IMR-90 (cell line): Measurements from ENCODE around the gene SPOCK3. TPM values are rescaled to one million over a fixed set of nuclear protein-coding genes. Genes with fewer than 3 reads are reported as not detected.

Experiments used
- ATAC-seq: fragments of 200-7000 bp; cut with Tn5 transposase; 2 replicates; pipeline ENCODE4 v1.9.1; 2020; ENCODE audit warnings: low read depth, mild to moderate bottlenecking, moderate library complexity
- BruUV-seq: library from RNA; stranded (reverse); fragments of 400-500 nt; replicated peaks from 2 replicates; lab custom pipeline; 2021; lab: Mats Ljungman, UMichigan
- CTCF ChIA-PET: fragments of 300-600 bp; formaldehyde crosslinking; extraction: SDS; loops from one replicate; lab custom pipeline; 2021; ENCODE audit warnings: antibody characterized with exemption; lab: Yijun Ruan, JAX
- POLR2A ChIA-PET: fragments of 300-600 bp; sonication (Branson Sonifier 250); formaldehyde crosslinking; loops from one replicate; lab custom pipeline; 2022; ENCODE audit warnings: antibody characterized with exemption; ENCODE audit not compliant: unreplicated experiment; lab: Charles Lee
- DNase-seq: peaks from one replicate; pipeline ENCODE4 v3.0.0; 2013
- H2AFZ ChIP-seq: replicated peaks from 2 replicates; pipeline ENCODE3; 2013; ENCODE audit warnings: low read length, mild to moderate bottlenecking; ENCODE audit not compliant: poor library complexity
- H2AK5ac ChIP-seq: 2 replicates; pipeline ENCODE4 v1.6.1; 2013; ENCODE audit warnings: low read depth, low read length, inconsistent platforms
- H2AK9ac ChIP-seq: replicated peaks from 2 replicates; pipeline ENCODE3; 2013; ENCODE audit warnings: mild to moderate bottlenecking, low read depth, low read length, moderate library complexity; ENCODE audit not compliant: poor library complexity
- H2BK120ac ChIP-seq: 2 replicates; pipeline ENCODE4 v1.6.1; 2013; ENCODE audit warnings: low read depth, low read length, inconsistent platforms
- H2BK15ac ChIP-seq: 3 replicates; pipeline ENCODE4 v1.6.1; 2013; ENCODE audit warnings: low read depth, low read length, inconsistent platforms
- H2BK20ac ChIP-seq: 2 replicates; pipeline ENCODE4 v1.6.1; 2013; ENCODE audit warnings: low read depth, mild to moderate bottlenecking, inconsistent platforms, low read length, moderate library complexity
- H2BK5ac ChIP-seq: 2 replicates; pipeline ENCODE4 v1.6.1; 2013; ENCODE audit warnings: mild to moderate bottlenecking, low read depth, low read length, inconsistent platforms; ENCODE audit not compliant: poor library complexity, severe bottlenecking
- H3K14ac ChIP-seq: replicated peaks from 2 replicates; pipeline ENCODE4 v1.6.1; 2013; ENCODE audit warnings: low read depth, low read length, inconsistent platforms
- H3K18ac ChIP-seq: 2 replicates; pipeline ENCODE4 v1.6.1; 2013; ENCODE audit warnings: low read depth, low read length, control low read depth
- H3K23ac ChIP-seq: 2 replicates; pipeline ENCODE4 v1.6.1; 2013; ENCODE audit warnings: low read depth, low read length, inconsistent platforms
- H3K27ac ChIP-seq: 2 replicates; pipeline ENCODE4 v1.5.1; 2013; ENCODE audit warnings: mild to moderate bottlenecking, control low read depth, low read length; ENCODE audit not compliant: insufficient read depth
- H3K27me3 ChIP-seq: 2 replicates; pipeline ENCODE4 v1.6.1; 2013; ENCODE audit warnings: low read length; ENCODE audit not compliant: control insufficient read depth, insufficient read depth
- H3K36me3 ChIP-seq: 2 replicates; pipeline ENCODE4 v1.6.1; 2013; ENCODE audit warnings: low read length, mixed read lengths; ENCODE audit not compliant: control insufficient read depth, insufficient read depth
- H3K4ac ChIP-seq: 2 replicates; pipeline ENCODE4 v1.6.1; 2013; ENCODE audit warnings: low read depth, low read length, inconsistent platforms
- H3K4me1 ChIP-seq: 2 replicates; pipeline ENCODE4 v1.6.1; 2013; ENCODE audit warnings: low read length, mixed read lengths; ENCODE audit not compliant: control insufficient read depth, insufficient read depth
- H3K4me2 ChIP-seq: 2 replicates; pipeline ENCODE4 v1.6.1; 2013; ENCODE audit warnings: low read depth, mild to moderate bottlenecking, control low read depth, low read length, moderate library complexity
- H3K4me3 ChIP-seq: 2 replicates; pipeline ENCODE4 v1.5.1; 2013; ENCODE audit warnings: low read depth, mild to moderate bottlenecking, control low read depth, low read length, moderate library complexity; ENCODE audit not compliant: insufficient read depth
- H3K56ac ChIP-seq: 2 replicates; pipeline ENCODE4 v1.6.1; 2013; ENCODE audit warnings: low read length, inconsistent platforms; ENCODE audit not compliant: insufficient read depth; ENCODE audit errors: extremely low read depth
- H3K79me1 ChIP-seq, 2 experiments: 2 replicates each; pipeline ENCODE4 v1.6.1; 2013; ENCODE audit warnings: low read length in 2 of 2, inconsistent platforms in 1 of 2, low read depth in 1 of 2
- H3K9ac ChIP-seq: 2 replicates; pipeline ENCODE4 v1.6.1; 2013; ENCODE audit warnings: low read depth, low read length, control low read depth
- H3K9me1 ChIP-seq: 2 replicates; pipeline ENCODE4 v1.6.1; 2013; ENCODE audit warnings: low read length, inconsistent platforms; ENCODE audit not compliant: insufficient read depth
- H3K9me3 ChIP-seq: 2 replicates; pipeline ENCODE4 v1.6.1; 2013; ENCODE audit warnings: low read length; ENCODE audit not compliant: control insufficient read depth, insufficient read depth
- H4K20me1 ChIP-seq: 2 replicates; pipeline ENCODE4 v1.6.1; 2013; ENCODE audit warnings: low read length, inconsistent platforms; ENCODE audit not compliant: insufficient read depth
- H4K5ac ChIP-seq: 2 replicates; pipeline ENCODE4 v1.6.1; 2013; ENCODE audit warnings: mild to moderate bottlenecking, low read depth, low read length, control low read depth
- H4K8ac ChIP-seq, 2 experiments: 2 replicates each; pipeline ENCODE4 v1.6.1; 2013; ENCODE audit warnings: low read depth in 2 of 2, low read length in 2 of 2, control low read depth in 1 of 2, inconsistent platforms in 1 of 2
- H4K91ac ChIP-seq: 2 replicates; pipeline ENCODE4 v1.6.1; 2013; ENCODE audit warnings: low read depth, low read length, inconsistent platforms; ENCODE audit not compliant: insufficient read depth
- CHD1 ChIP-seq: IDR thresholded peaks from 2 replicates; pipeline ENCODE4 v1.6.1; 2012; ENCODE audit warnings: low read depth, low read length, improper control_type of control experiment
- WGBS, 2 experiments: methylation state at CpG; one replicate each; pipeline versions ENCODE4 v1.1.5 to v1.1.7; 2013; ENCODE audit warnings: missing lambda C conversion rate in 2 of 2; ENCODE audit not compliant: insufficient read length in 1 of 2; ENCODE audit errors: extremely low coverage in 2 of 2; 5-methylcytosine and 5-hydroxymethylcytosine counted together
- dilution Hi-C: fragments of 300-500 bp; cut with HindIII; formaldehyde crosslinking; loops from one replicate; pipeline ENCODE4 v1.14.3; 2018; ENCODE audit warnings: low sequenced_read_pairs; ENCODE audit not compliant: unreplicated experiment
- in situ Hi-C: fragments of 300-500 bp; cut with MboI; formaldehyde crosslinking; loops from 3 replicates; pipeline ENCODE4 v1.14.3; 2019; ENCODE audit warnings: low sequenced_read_pairs, inconsistent platforms, mixed read lengths
- intact Hi-C: fragments of 100-400 bp; cut with micrococcal nuclease; formaldehyde crosslinking; loops from 2 replicates; pipeline ENCODE4 v1.10.0; 2022
- polyA plus RNA-seq, 3 experiments: library from polyadenylated mRNA; depleted of rRNA; stranded (reverse); fragments of >200 nt; gene quantifications; 2 replicates each; pipeline ENCODE4 v1.2.3, GENCODE V29; 2012; ENCODE audit warnings: low replicate concordance in 1 of 3
- total RNA-seq: library from RNA; depleted of rRNA; stranded (reverse); fragments of >200 nt; gene quantifications from 2 replicates; pipeline ENCODE4 v1.2.3, GENCODE V29; 2012

SPOCK3 gene
- total and polyA plus RNA-seq, 2 of the 4 experiments (the other 2 are of a cell fraction): not detected

- Histone ChIP-seq H3K9me3 (peaks cover 3% of the 10 kb centered on the region; the same call in 1 of the 2 replicates), H3K9me1 (no peaks in the 10 kb centered on the region), H3K4me3 (no peak overlapping the region), H2AFZ (no peak overlapping the region), H4K8ac (no peak overlapping the region), H3K23ac (no peak overlapping the region), H3K4ac (no peak overlapping the region), H3K18ac (no peak overlapping the region), H2BK5ac (no peak overlapping the region), H2AK5ac (no peak overlapping the region), H3K79me1 (no peaks in the 10 kb centered on the region), H2BK120ac (no peak overlapping the region), H3K27ac (no peak overlapping the region), H4K91ac (no peak overlapping the region), H3K9ac (no peak overlapping the region), H4K5ac (no peak overlapping the region), H3K4me2 (no peak overlapping the region), H2BK15ac (no peak overlapping the region), H3K27me3 (no peaks in the 10 kb centered on the region), H3K36me3 (no peaks in the 10 kb centered on the region), H3K14ac (no peak overlapping the region), H4K20me1 (no peaks in the 10 kb centered on the region), H2BK20ac (no peak overlapping the region), H3K56ac (no peak overlapping the region), H2AK9ac (no peak overlapping the region), H3K4me1 (no peaks in the 10 kb centered on the region)
- ATAC-seq (no peak), DNase-seq (no peak)
- in situ Hi-C loops: no loop called here
- no TSS peak for BruUV-seq
- dilution Hi-C loops: no loop called here
- ChIA-PET POLR2A (no interaction called here), CTCF (no interaction called here)
- intact Hi-C loops: no loop called here
- no CpG with 5 or more reads among the region's 4 CpGs for WGBS, 2 experiments
- no peak for TF ChIP-seq CHD1
Observed at GRCh38 chr4:167150587-167150986, 83.7 kb downstream of the SPOCK3 start.
